Mucosa of gallbladder (tissue), 1 donor: ENCODE measurements around the gene RMC1. TPM values are rescaled to one million over a fixed set of nuclear protein-coding genes. Genes with fewer than 3 reads are reported as not detected.

Experiments
- total RNA-seq: library from RNA; stranded (reverse); gene quantifications from one replicate; pipeline ENCODE4 v1.2.1, GENCODE V29; 2021
- donor health status: DM: no; HTN: no; CAD: no.

The RMC1 gene
- total RNA-seq, 1 donor from 2014 or later: 27.0 TPM

Other genes with a start within 250 kb of the RMC1 start
- 68.9 TPM for gene RIOK3, start 50.2 kb upstream of the RMC1 start, total RNA-seq
- 43.6 TPM for gene NPC1, start 83.0 kb downstream of the RMC1 start, total RNA-seq
- 3.1 TPM for gene ANKRD29, start 159.4 kb downstream of the RMC1 start, total RNA-seq
- 25.5 TPM for gene LAMA3, start 185.9 kb downstream of the RMC1 start, total RNA-seq